OCI-LY7 (cell line): Measurements from ENCODE around the gene NEMP2. TPM values are rescaled to one million over a fixed set of nuclear protein-coding genes. Genes with fewer than 3 reads are reported as not detected.

Experiments
- BruUV-seq: library from RNA; stranded (reverse); fragments of 400-500 nt; replicated peaks from 2 replicates; lab custom pipeline; 2021; lab: Mats Ljungman, UMichigan
- CTCF ChIA-PET: fragments of 300-600 bp; sonication (Branson Sonifier 250); formaldehyde crosslinking; loops from one replicate; lab custom pipeline; 2022; ENCODE audit warnings: antibody characterized with exemption; ENCODE audit not compliant: unreplicated experiment; lab: Charles Lee
- POLR2A ChIA-PET: fragments of 300-600 bp; sonication (Branson Sonifier 250); formaldehyde crosslinking; loops from one replicate; lab custom pipeline; 2022; ENCODE audit warnings: antibody characterized with exemption; lab: Charles Lee
- DNase-seq: peaks from one replicate; pipeline ENCODE4 v3.0.0-alpha.2; 2015; ENCODE audit warnings: low spot score
- H2AFZ ChIP-seq: fragments of 200-600 bp; sonication (generic), shearing (Covaris generic); 2 replicates; pipeline ENCODE4 v1.6.1; 2014; ENCODE audit warnings: mild to moderate bottlenecking, antibody characterized with exemption, low read length, moderate library complexity
- H3K27ac ChIP-seq: fragments of 200-600 bp; sonication (generic); 2 replicates; pipeline ENCODE4 v1.5.1; 2014; ENCODE audit warnings: mixed run types, low read depth, mild to moderate bottlenecking, moderate library complexity, low read length, inconsistent platforms; ENCODE audit not compliant: poor library complexity, severe bottlenecking
- H3K36me3 ChIP-seq: fragments of 200-600 bp; sonication (generic); 2 replicates; pipeline ENCODE4 v1.6.1; 2014; ENCODE audit warnings: mild to moderate bottlenecking, antibody characterized with exemption, low read length, moderate library complexity, mixed read lengths; ENCODE audit not compliant: insufficient read depth
- H3K4me1 ChIP-seq: fragments of 200-600 bp; sonication (generic); 2 replicates; pipeline ENCODE4 v1.5.1; 2014; ENCODE audit warnings: mild to moderate bottlenecking, low read length; ENCODE audit not compliant: insufficient read depth, poor library complexity, severe bottlenecking
- H3K4me2 ChIP-seq: fragments of 200-600 bp; sonication (generic); 2 replicates; pipeline ENCODE4 v1.6.1; 2014; ENCODE audit warnings: mild to moderate bottlenecking, low read length
- H3K4me3 ChIP-seq: fragments of 200-600 bp; sonication (generic); 2 replicates; pipeline ENCODE4 v1.5.1; 2014; ENCODE audit warnings: mild to moderate bottlenecking, low read depth, low read length; ENCODE audit not compliant: poor library complexity, severe bottlenecking
- H3K79me2 ChIP-seq: fragments of 200-600 bp; sonication (generic); 2 replicates; pipeline ENCODE4 v1.6.1; 2016; ENCODE audit warnings: low read depth, mild to moderate bottlenecking, low read length, moderate library complexity, mixed read lengths; ENCODE audit not compliant: insufficient read depth
- H3K9me2 ChIP-seq: fragments of 200-600 bp; sonication (generic); 2 replicates; pipeline ENCODE4 v1.6.1; 2016; ENCODE audit warnings: mild to moderate bottlenecking, low read length, mixed read lengths; ENCODE audit not compliant: insufficient read depth
- H3K9me3 ChIP-seq: fragments of 200-600 bp; sonication (generic); 2 replicates; pipeline ENCODE4 v1.6.1; 2014; ENCODE audit warnings: mild to moderate bottlenecking, mixed run types, low read length, mixed read lengths
- H4K20me1 ChIP-seq: fragments of 200-600 bp; sonication (generic); 2 replicates; pipeline ENCODE4 v1.6.1; 2014; ENCODE audit warnings: mild to moderate bottlenecking, antibody characterized with exemption, low read length, moderate library complexity, mixed read lengths; ENCODE audit not compliant: insufficient read depth
- EZH2phosphoT487 ChIP-seq: fragments of 200-600 bp; sonication (generic); IDR thresholded peaks from 2 replicates; pipeline ENCODE4 v1.6.1; 2018; ENCODE audit warnings: low read depth, borderline replicate concordance, mild to moderate bottlenecking, mixed run types, antibody characterized with exemption, low read length, moderate library complexity, mixed read lengths
- intact Hi-C: fragments of 100-400 bp; cut with micrococcal nuclease; formaldehyde crosslinking; loops from one replicate; pipeline ENCODE4 v1.10.0; 2022; ENCODE audit not compliant: unreplicated experiment
- total RNA-seq, 2 experiments: library from RNA; depleted of rRNA in 1 of 2; stranded (reverse); fragments of >200 nt in 1 of 2; shearing (Covaris generic) in 1 of 2; gene quantifications; 2 replicates each; pipeline ENCODE4 v1.2.3, GENCODE V29; 2014 to 2022
- TF ChIP-seq, protein P1 (sequence below): fragments of 200-600 bp; sonication (generic); conservative IDR thresholded peaks from 2 replicates; pipeline ENCODE4 v1.5.1; 2014; ENCODE audit warnings: mild to moderate bottlenecking, antibody characterized with exemption, low read length, moderate library complexity, mixed read lengths

Gene NEMP2
- total RNA-seq, 2 experiments from 2014 or later, result 5.6 to 18.5 TPM

GRCh38 chr2:190550137-190550536, 15.6 kb upstream of the NEMP2 start:
- Histone ChIP-seq H3K4me3 (no peak overlapping the region), H4K20me1 (no peaks in the 10 kb centered on the region), H3K27ac (no peak overlapping the region), H3K36me3 (no peaks in the 10 kb centered on the region), H3K9me3 (no peaks in the 10 kb centered on the region), H3K4me1 (no peaks in the 10 kb centered on the region), H3K4me2 (no peak overlapping the region), H3K79me2 (no peaks in the 10 kb centered on the region), H3K9me2 (no peaks in the 10 kb centered on the region), H2AFZ (no peak overlapping the region)
- ChIA-PET CTCF (no interaction called here), POLR2A (no interaction called here)
- no peak for DNase-seq
- intact Hi-C loops, result no loop called here
- no peak for TF ChIP-seq EZH2phosphoT487
- TF ChIP-seq, protein P1, sequence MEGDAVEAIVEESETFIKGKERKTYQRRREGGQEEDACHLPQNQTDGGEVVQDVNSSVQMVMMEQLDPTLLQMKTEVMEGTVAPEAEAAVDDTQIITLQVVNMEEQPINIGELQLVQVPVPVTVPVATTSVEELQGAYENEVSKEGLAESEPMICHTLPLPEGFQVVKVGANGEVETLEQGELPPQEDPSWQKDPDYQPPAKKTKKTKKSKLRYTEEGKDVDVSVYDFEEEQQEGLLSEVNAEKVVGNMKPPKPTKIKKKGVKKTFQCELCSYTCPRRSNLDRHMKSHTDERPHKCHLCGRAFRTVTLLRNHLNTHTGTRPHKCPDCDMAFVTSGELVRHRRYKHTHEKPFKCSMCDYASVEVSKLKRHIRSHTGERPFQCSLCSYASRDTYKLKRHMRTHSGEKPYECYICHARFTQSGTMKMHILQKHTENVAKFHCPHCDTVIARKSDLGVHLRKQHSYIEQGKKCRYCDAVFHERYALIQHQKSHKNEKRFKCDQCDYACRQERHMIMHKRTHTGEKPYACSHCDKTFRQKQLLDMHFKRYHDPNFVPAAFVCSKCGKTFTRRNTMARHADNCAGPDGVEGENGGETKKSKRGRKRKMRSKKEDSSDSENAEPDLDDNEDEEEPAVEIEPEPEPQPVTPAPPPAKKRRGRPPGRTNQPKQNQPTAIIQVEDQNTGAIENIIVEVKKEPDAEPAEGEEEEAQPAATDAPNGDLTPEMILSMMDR, result no peak
- BruUV-seq, result no TSS peak

GRCh38 chr2:190547886-190548285, 13.4 kb upstream of the NEMP2 start:
- ChIA-PET CTCF (no interaction called here), POLR2A (interaction anchor here (0.6 to 1.4 kb wide), 2 partner anchors 246 to 1596 kb away, joined by 3 read pairs; no protein-coding TSS in a partner anchor)
- Histone ChIP-seq H3K79me2 (no peaks in the 10 kb centered on the region), H2AFZ (no peak overlapping the region), H3K4me3 (no peak overlapping the region), H3K4me2 (no peak overlapping the region), H3K9me2 (no peaks in the 10 kb centered on the region), H3K9me3 (peaks cover 6% of the 10 kb centered on the region; the same call in 1 of the 2 replicates), H3K27ac (no peak overlapping the region), H4K20me1 (no peaks in the 10 kb centered on the region), H3K4me1 (no peaks in the 10 kb centered on the region), H3K36me3 (no peaks in the 10 kb centered on the region)
- BruUV-seq, result no TSS peak
- DNase-seq, result no peak
- intact Hi-C loops, result no loop called here
- no peak for TF ChIP-seq EZH2phosphoT487
- TF ChIP-seq, protein P1, result no peak

GRCh38 chr2:190546734-190547133, 12.2 kb upstream of the NEMP2 start:
- intact Hi-C loops, result no loop called here
- no peak for DNase-seq
- POLR2A ChIA-PET, result interaction anchor here (0.7 to 1.4 kb wide), 5 partner anchors 8 to 245 kb away, joined by 3 to 4 read pairs (median 3); no protein-coding TSS in a partner anchor
- no peak overlapping the region for H3K4me2 ChIP-seq
- H3K9me2 ChIP-seq, result no peaks in the 10 kb centered on the region
- H4K20me1 ChIP-seq, result no peaks in the 10 kb centered on the region
- no peak overlapping the region for H3K27ac ChIP-seq
- H3K4me3 ChIP-seq, result no peak overlapping the region
- BruUV-seq, result no TSS peak
- TF ChIP-seq, protein P1, result no peak
- no peak for TF ChIP-seq EZH2phosphoT487
- no peaks in the 10 kb centered on the region for H3K79me2 ChIP-seq
- peaks cover 16% of the 10 kb centered on the region; the same call in 1 of the 2 replicates for H3K9me3 ChIP-seq
- H3K4me1 ChIP-seq, result no peaks in the 10 kb centered on the region
- CTCF ChIA-PET, result no interaction called here
- no peaks in the 10 kb centered on the region for H3K36me3 ChIP-seq
- no peak overlapping the region for H2AFZ ChIP-seq
